Measurements from ENCODE around the gene SRRM5.
"Not testable (repeated sequence)": the region's sequence is repeated elsewhere in the genome, so short reads cannot be mapped to it uniquely, and the experiment has no call there.

SRRM5 gene

GRCh38 chr19:43586346-43586745, 25.5 kb upstream of the SRRM5 start:
- DNase-seq (ENCODE audit: low read depth): no peak
- TF ChIP-seq CTCF (IDR thresholded peaks at IDR 0.05; ENCODE audit: low read depth, low read length) (no peak), MYC (IDR thresholded peaks at IDR 0.05; ENCODE audit: low read depth, low read length) (no peak), POLR2A (IDR thresholded peaks at IDR 0.05; ENCODE audit: extremely low read depth, insufficient read length) (no peak)
- TF ChIP-seq, protein P1, sequence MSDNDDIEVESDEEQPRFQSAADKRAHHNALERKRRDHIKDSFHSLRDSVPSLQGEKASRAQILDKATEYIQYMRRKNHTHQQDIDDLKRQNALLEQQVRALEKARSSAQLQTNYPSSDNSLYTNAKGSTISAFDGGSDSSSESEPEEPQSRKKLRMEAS (IDR thresholded peaks at IDR 0.05; ENCODE audit: low read depth, low read length): no peak
- H3K4me3 ChIP-seq (ENCODE audit: low read depth, low read length): no peak overlapping the region

DNA sequence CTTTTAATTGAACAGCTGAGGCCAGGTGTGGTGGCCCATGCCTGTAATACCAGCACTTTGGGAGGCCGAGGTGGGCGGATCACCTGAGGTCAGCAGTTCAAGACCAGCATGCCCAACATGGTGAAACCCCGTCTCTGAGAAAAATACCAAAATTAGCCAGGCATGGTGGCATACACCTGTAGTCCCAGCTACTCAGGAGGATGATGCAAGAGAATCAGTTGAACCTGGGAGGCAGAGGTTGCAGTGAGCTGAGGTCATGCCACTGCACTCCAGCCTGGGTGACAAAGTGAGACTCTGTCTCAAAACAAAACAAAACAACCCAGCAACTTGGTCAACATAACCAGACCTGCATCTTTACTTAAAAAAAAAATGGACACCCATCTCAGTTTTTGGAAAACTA, 24.9 kb upstream of the SRRM5 start:
- not testable (repeated sequence) for H3K4me3 ChIP-seq (ENCODE audit: low read depth, low read length); DNase-seq (ENCODE audit: low read depth)

DNA sequence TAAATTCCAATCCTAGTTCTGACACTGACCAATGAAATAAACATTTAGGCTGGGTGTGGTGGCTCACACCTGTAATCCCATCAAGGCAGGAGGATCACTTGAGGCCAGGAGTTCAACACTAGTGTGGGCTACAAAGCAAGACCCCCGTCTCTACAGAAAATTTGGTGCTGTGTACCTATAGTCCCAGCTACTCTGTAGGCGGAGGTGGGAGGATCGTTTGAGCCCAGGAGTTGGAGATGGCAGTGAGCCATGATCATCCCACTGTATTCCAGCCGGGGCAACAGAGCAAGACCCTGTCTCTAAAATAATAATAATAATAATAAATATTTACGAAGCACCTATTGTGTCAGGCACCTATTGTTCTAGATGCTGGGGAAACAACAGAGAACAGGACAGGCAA, 22.6 kb upstream of the SRRM5 start:
- H3K4me3 ChIP-seq (ENCODE audit: low read depth, low read length): no peak overlapping the region
- no peak for TF ChIP-seq MYC (IDR thresholded peaks at IDR 0.05; ENCODE audit: low read depth, low read length)
- no peak for TF ChIP-seq CTCF (IDR thresholded peaks at IDR 0.05; ENCODE audit: low read depth, low read length)
- TF ChIP-seq, protein P1 (IDR thresholded peaks at IDR 0.05; ENCODE audit: low read depth, low read length): no peak
- no peak for TF ChIP-seq POLR2A (IDR thresholded peaks at IDR 0.05; ENCODE audit: extremely low read depth, insufficient read length)
- DNase-seq (ENCODE audit: low read depth): no peak

DNA sequence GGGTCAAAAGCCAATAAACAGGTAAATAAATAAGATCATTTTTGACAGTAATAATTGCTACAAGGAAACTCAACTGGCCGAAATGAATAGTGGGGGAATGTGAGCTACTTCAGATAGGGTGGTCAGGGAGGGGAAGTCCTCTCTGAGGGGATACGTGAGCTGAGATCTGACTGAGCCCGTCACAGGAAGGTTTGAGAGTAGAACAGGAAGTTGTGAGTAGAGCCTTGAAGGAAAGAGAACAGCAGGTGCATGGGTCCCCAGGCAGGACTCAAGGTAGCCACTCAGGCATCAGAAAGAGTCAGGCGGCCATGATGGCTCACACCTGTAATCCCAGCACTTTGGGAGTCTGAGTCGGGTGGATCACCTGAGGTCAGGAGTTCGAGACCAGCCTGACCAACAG, 22.2 kb upstream of the SRRM5 start:
- no peak for TF ChIP-seq POLR2A (IDR thresholded peaks at IDR 0.05; ENCODE audit: extremely low read depth, insufficient read length)
- TF ChIP-seq MYC (IDR thresholded peaks at IDR 0.05; ENCODE audit: low read depth, low read length): no peak
- TF ChIP-seq CTCF (IDR thresholded peaks at IDR 0.05; ENCODE audit: low read depth, low read length): no peak
- TF ChIP-seq, protein P1 (IDR thresholded peaks at IDR 0.05; ENCODE audit: low read depth, low read length): no peak
- H3K4me3 ChIP-seq (ENCODE audit: low read depth, low read length): no peak overlapping the region
- no peak for DNase-seq (ENCODE audit: low read depth)

DNA sequence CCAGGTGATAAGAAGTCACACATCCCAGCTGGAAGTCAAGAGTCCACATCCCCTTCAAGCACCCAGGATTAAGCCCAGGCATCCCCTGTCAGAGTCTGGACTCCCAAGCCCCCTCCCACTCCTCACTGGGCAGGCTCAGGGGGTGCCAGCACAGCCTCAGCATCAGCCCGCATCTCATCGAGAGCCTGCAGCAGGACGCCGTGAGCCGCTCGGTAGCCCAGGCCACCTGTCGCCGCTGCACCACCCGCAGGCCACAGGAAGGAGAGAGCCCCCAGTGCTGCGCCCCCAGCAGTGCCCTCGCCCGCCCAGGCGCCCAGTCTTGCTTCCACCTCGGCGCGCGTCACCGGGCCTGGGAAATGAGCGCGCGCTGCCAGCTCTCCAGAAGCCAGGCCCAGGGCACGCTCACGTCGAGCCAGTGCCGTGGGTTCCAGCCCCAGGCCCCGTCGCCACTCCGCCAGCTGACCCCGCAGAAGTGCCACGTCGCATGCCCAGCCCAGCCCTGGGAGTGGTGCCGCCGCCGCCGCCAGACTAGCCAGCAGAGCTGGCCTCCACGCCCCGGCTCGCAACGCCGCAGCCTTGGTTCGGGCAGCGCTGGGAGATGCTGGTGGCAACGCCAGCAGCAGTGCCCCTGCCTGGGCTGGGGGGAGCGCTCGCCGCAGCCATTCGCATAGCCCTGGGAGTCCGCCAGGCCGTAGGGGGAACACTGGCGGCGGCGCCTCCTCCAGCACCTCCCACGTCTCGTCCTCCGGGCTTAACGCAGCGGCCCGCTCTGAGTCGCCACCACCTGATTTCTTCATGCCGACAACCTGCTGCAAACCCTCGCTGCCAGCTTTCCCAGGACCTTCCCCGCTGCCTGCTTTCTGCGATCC, 19.8 kb upstream of the SRRM5 start:
- no peak for DNase-seq (ENCODE audit: low read depth)
- no peak overlapping the region for H3K4me3 ChIP-seq (ENCODE audit: low read depth, low read length)
- no peak for TF ChIP-seq CTCF (IDR thresholded peaks at IDR 0.05; ENCODE audit: low read depth, low read length)
- TF ChIP-seq MYC (IDR thresholded peaks at IDR 0.05; ENCODE audit: low read depth, low read length): no peak
- TF ChIP-seq POLR2A (IDR thresholded peaks at IDR 0.05; ENCODE audit: extremely low read depth, insufficient read length): no peak
- TF ChIP-seq, protein P1 (IDR thresholded peaks at IDR 0.05; ENCODE audit: low read depth, low read length): no peak

DNA sequence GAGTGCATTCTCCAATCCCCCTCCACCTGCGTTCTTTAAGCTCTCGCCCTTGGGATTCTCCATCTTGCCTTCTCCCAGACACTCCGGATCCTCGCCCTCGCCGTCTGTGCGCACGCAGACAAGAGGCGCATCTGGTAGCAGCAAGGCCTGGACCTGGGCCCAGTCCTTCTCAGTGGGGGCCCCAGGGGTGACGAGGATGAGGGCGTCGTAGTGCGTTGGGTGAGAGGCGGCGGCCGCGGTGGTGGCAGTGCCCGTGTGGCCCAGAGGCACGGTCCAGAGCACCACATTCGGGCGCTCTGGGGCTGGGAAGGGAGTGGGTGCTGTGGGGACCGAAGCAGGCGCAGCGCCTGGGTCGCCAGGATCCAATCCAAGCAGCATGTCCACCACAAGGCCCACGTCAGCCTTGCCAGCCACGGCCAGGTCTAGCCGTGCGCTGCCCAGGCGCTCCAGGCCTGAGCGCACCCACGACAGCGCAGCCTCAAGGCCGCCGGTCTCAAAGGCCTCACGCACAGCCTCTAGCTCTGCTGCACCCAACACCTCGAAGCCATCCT, 19.0 kb upstream of the SRRM5 start:
- TF ChIP-seq CTCF (IDR thresholded peaks at IDR 0.05; ENCODE audit: low read depth, low read length) (no peak), MYC (IDR thresholded peaks at IDR 0.05; ENCODE audit: low read depth, low read length) (no peak), POLR2A (IDR thresholded peaks at IDR 0.05; ENCODE audit: extremely low read depth, insufficient read length) (no peak)
- TF ChIP-seq, protein P1 (IDR thresholded peaks at IDR 0.05; ENCODE audit: low read depth, low read length): no peak
- no peak for DNase-seq (ENCODE audit: low read depth)

More for the DNA sequence above, 19.0 kb upstream of the SRRM5 start:
- H3K4me3 ChIP-seq (ENCODE audit: low read depth, low read length): no peak overlapping the region

Measured in NB4 (cell line).